GM13976 (cell line): ENCODE results near the gene CRLF1.

Experiments
- DNase-seq: peaks from one replicate; pipeline ENCODE4 v3.0.0; 2012; ENCODE audit warnings: low spot score
- in situ Hi-C: fragments of 300-500 bp; cut with MboI; formaldehyde crosslinking; loops from one replicate; pipeline ENCODE4 v1.12.0; 2022; ENCODE audit warnings: low sequenced_read_pairs, mixed read lengths, inconsistent platforms; ENCODE audit not compliant: unreplicated experiment
- TF ChIP-seq, protein P1 (sequence below): IDR thresholded peaks from 2 replicates; pipeline ENCODE4 v1.5.1; 2012; ENCODE audit warnings: borderline replicate concordance, mild to moderate bottlenecking; ENCODE audit not compliant: insufficient read depth; ENCODE audit errors: extremely low read depth, missing control alignments, control extremely low read depth

CRLF1 gene

DNA sequence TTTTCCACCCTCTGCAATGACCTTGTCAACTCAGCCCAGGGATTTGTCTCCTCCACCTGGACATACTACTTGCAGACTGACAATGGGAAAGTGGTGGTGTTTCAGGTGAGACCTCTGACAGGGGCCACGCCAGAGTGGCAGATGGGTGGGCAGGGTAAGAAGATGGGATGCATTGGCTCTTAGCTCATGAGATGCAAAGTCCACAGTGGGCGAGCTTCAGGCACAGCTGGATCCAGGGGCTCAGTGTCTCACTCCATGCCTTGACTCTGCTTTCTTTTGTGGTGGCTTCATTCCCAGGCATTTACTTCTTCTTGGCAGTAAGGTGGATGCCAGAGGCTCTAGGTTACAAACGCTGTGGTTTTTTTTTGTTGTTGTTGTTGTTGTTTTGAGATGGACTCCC lies 9.4 kb upstream of the CRLF1 start:
- in situ Hi-C loops = no loop called here
- TF ChIP-seq, protein P1, sequence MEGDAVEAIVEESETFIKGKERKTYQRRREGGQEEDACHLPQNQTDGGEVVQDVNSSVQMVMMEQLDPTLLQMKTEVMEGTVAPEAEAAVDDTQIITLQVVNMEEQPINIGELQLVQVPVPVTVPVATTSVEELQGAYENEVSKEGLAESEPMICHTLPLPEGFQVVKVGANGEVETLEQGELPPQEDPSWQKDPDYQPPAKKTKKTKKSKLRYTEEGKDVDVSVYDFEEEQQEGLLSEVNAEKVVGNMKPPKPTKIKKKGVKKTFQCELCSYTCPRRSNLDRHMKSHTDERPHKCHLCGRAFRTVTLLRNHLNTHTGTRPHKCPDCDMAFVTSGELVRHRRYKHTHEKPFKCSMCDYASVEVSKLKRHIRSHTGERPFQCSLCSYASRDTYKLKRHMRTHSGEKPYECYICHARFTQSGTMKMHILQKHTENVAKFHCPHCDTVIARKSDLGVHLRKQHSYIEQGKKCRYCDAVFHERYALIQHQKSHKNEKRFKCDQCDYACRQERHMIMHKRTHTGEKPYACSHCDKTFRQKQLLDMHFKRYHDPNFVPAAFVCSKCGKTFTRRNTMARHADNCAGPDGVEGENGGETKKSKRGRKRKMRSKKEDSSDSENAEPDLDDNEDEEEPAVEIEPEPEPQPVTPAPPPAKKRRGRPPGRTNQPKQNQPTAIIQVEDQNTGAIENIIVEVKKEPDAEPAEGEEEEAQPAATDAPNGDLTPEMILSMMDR = no peak
- DNase-seq = no peak

DNA sequence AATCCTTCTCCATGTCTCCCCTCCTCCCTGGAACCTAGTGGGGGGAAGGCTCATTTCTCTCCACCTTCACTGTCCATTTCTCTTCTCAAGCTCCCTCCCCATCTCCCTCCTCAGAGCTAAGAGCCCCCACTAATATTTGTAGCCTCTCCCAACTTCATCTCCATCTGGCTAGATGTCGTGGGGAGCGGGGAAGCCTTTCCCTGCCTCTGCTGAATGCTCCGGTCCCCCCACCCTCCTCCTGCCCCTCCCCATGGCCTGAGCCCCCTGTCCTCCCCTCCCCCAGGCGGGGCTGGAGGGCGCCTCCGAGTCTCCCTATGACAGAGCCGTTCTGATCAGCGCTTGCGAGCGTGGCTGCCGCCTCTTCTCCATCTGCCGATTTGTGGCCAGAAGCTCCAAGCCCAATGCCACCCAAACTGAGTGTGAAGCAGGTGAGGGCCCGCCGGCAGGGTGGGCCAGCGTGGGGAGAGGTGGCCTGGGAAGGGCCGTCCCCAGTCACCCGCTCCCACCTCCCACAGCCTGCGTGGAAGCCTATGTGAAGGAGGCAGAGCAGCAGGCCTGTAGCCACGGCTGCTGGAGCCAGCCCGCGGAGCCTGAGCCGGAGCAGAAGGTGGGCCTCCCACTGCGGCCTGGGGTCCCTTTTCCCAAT lies 7.1 kb upstream of the CRLF1 start:
- no peak for DNase-seq
- in situ Hi-C loops = no loop called here
- TF ChIP-seq, protein P1 = no peak

DNA sequence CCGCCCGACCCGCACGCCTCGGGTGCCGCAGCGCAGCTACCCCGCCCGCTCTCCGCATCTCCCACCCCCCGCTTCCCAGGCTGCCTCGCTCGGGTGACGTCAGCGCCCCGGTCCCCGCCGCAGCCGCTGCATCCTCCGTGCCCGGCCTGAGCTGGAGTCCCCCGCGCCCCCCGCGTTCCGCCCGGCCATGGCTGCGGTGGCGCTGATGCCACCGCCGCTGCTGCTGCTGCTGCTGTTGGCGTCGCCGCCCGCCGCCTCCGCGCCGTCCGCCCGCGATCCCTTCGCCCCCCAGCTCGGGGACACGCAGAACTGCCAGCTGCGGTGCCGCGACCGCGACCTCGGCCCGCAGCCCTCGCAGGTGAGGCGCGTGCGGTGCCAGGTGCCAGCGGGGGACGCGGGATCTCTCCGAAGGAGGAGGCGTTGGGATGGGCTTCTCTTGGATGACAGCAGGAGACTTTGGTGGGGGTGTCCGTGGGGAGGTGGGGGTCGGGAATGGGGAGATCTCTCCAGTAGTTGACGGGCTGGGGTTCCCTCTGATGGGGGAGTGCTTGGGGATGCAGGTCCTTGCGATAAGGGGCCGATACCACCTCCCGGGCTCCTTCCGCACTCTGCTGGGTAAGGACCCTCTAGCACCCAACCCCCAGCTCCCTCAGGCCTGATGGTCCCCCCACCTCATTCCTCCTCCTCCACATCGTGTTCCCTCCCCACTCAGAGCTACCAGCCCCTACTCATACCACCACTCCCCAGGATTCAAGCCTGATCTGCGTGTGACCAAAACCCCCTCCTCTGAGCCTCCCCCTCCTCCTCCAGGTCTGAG lies 6.4 kb upstream of the CRLF1 start, which contains the start of gene TMEM59L:
TMEM59L (plus strand) TSS at position 99 of the 817 bp plus-strand sequence; CDS start at position 188, 89 bp downstream.
- DNase-seq = peak; percentile 52
- TF ChIP-seq, protein P1 = no peak
- in situ Hi-C loops = no loop called here

DNA sequence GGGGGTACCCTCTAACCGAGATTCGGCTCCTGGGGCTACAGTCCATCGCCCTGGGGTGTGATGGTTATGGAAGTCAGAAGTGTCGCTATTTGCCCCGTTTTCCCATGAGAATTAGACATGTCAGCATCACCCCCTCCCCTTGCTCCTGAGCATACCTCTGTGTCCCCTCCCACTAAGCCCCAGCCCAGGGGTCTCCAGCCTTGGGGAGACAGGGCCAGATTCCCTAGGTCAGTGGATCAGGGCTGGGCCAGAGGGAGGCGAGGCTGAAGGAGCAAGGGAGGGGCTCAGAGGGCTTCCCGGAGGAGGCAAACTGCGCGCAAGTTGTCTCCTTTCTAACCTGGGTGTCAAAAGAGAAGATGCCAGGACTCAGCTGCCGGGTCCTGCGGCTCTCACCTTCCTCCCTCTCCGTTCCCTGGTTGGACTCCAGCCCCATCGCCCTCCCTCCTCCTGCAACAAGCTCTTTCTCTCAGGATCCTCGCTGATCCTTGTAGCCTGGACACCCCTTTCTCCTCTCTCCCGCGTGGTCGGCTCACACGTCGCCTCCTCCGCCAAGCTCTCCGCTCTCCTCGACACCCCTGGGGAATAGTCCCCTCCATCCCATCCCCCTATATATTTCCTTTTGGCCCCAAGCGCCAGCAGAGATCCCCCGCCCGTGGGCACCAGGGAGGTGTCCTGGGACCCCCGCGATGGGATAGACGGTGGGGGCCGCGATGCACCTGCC lies 5.6 kb upstream of the CRLF1 start:
- in situ Hi-C loops = no loop called here
- DNase-seq = peak; percentile 55
- TF ChIP-seq, protein P1 = no peak

DNA sequence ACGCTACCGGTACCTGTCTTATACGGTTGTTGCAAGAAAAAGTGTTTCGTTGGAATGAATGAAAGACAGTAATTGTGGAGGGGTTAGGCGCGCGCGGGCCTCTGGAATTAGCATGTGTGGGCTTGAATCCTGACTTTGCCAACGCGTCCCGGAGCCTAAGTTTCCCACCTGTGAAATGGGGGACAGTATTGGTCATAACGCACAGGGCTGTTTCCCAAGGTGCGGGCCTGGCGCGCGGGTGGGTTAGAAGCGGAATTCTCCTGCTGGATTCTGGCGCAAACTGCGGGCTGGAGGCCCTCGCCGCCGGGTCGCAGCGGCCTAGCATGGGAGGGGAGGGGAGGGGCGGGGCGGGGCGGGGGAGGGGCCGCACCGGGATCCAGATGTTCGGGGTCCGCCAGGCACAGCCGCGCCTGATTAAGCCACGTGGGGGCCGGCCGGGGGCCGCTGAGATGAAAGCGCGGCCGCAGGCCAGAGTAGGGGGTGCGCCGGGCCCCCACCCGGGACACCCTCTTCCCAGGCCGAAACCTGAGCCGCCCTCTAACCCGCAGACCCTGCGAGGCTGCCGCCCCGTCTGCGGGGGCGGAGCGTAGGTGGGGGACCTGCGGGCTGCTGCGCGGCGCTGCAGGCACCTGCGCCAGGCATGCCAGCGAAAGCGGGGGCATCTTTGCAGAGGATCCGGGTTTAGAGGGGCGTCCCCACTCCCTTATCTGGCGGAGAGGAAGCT lies 4.9 kb upstream of the CRLF1 start:
- in situ Hi-C loops = no loop called here

More for the DNA sequence above, 4.9 kb upstream of the CRLF1 start:
- TF ChIP-seq, protein P1 = no peak
- peak; percentile 41 for DNase-seq
